Loucy (cell line): ENCODE results near the gene STARD8.

Experiments
- EZH2phosphoT487 ChIP-seq: fragments of 200-600 bp; IDR thresholded peaks from 2 replicates; pipeline ENCODE4 v1.6.1; 2018; ENCODE audit warnings: antibody characterized with exemption, mild to moderate bottlenecking, moderate library complexity, borderline replicate concordance
- TF ChIP-seq, protein P1 (sequence below): fragments of 200-600 bp; sonication (generic); conservative IDR thresholded peaks from 2 replicates; pipeline ENCODE4 v1.5.1; 2014; ENCODE audit warnings: mild to moderate bottlenecking, antibody characterized with exemption, low read length

DNA sequence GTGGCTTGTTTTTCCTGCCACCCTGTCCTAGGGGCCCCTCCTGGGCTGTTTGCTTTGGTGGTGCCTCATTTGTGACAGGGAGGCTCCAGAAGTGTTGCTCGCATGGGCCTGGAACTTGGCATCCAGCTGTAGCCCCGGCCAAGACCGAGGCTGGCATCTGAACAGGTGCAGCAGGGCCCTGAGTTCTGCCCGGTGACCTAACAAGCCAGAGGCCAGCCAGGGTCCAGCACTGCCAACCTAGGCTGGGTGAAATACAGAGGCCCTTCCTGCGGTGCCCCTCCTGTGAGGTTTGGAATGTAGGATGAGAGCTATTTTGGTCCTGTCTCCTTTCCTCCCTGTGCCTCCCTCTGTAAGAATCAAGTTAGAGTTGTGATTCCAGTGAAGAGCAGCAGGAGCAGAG is 58.5 kb downstream of the STARD8 start:
- TF ChIP-seq, protein P1, sequence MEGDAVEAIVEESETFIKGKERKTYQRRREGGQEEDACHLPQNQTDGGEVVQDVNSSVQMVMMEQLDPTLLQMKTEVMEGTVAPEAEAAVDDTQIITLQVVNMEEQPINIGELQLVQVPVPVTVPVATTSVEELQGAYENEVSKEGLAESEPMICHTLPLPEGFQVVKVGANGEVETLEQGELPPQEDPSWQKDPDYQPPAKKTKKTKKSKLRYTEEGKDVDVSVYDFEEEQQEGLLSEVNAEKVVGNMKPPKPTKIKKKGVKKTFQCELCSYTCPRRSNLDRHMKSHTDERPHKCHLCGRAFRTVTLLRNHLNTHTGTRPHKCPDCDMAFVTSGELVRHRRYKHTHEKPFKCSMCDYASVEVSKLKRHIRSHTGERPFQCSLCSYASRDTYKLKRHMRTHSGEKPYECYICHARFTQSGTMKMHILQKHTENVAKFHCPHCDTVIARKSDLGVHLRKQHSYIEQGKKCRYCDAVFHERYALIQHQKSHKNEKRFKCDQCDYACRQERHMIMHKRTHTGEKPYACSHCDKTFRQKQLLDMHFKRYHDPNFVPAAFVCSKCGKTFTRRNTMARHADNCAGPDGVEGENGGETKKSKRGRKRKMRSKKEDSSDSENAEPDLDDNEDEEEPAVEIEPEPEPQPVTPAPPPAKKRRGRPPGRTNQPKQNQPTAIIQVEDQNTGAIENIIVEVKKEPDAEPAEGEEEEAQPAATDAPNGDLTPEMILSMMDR: no peak
- no peak for TF ChIP-seq EZH2phosphoT487
